RPMI7951 (cell line): ENCODE data around the gene ZSCAN5B. TPM values are rescaled to one million over a fixed set of nuclear protein-coding genes. Genes with fewer than 3 reads are reported as not detected.
"Not testable (repeated sequence)": the region's sequence is repeated elsewhere in the genome, so short reads cannot be mapped to it uniquely, and the experiment has no call there.

Experiments
- DNase-seq: peaks from one replicate; pipeline ENCODE4 v3.0.0-alpha.2; 2012; ENCODE audit warnings: low read depth
- total RNA-seq: library from RNA; depleted of rRNA; stranded (reverse); fragments of >200 nt; shearing (Covaris generic); gene quantifications from 2 replicates; pipeline ENCODE4 v1.2.3, GENCODE V29; 2014

The ZSCAN5B gene
- total RNA-seq, 1 experiment from 2014 or later: not detected

DNA sequence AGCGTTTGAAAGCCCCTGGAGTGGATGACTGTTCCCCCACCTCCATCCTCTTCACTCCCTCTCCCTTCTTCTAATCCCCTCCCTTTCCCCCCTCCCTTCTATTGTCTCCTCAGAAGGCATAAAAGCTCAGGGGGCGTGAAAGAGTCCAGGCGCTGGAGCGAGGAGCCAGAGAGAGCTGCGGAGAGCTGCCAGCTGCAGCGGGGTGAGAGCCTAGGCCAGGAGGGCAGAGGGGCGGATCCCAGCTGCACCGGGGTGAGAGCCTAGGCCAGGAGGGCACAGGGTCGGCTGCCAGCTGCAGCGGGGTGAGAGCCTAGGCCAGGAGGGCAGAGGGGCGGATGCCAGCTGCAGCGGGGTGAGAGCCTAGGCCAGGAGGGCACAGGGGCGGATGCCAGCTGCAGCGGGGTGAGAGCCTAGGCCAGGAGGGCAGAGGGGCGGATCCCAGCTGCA lies 21.7 kb downstream of the ZSCAN5B start, which contains the start of gene GALP:
GALP (plus strand) TSS at position 148 of the 447 bp plus-strand sequence. CDS start 1,101 bp downstream, outside the sequence.
- not testable (repeated sequence) for DNase-seq

DNA sequence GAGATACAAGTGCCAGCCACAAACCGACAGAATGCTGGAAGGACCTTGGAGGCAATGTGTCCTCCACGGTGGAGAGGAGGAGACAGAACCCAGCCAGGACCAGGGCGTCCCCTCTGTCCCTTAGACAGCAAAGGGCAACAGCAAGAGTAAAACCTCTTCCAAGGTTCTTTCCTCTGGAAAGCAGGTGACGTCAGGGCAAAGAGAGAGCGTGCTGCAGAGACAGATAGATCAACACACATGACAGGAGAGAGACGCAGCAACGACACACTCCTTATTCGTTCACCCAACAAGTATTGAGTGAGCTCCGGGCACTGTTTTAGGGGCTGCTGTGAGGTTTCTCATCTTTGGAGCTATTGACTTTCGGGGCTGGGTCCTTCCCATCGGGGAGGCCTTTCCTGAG lies 23.0 kb downstream of the ZSCAN5B start:
- no peak for DNase-seq

DNA sequence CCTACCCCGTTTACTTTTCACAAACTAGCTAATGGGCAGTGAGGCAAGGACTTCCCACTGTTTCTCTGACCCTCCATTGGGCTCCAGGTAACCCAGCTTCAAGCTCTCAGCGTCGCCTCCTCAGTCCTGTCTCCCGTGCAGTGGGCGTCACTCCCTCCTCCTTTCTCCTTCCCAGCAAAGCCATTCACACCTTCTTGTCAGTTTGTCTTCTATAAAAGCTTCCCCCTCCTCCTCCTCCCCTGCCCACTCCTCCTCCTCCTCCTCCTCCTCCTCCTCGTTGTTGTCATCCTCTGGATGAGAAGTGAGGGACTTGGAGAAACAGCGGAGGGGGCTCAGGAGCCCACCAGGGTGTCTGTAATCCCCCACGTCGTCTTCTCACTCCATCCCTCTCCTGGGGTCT lies 23.5 kb downstream of the ZSCAN5B start:
- no peak for DNase-seq

DNA sequence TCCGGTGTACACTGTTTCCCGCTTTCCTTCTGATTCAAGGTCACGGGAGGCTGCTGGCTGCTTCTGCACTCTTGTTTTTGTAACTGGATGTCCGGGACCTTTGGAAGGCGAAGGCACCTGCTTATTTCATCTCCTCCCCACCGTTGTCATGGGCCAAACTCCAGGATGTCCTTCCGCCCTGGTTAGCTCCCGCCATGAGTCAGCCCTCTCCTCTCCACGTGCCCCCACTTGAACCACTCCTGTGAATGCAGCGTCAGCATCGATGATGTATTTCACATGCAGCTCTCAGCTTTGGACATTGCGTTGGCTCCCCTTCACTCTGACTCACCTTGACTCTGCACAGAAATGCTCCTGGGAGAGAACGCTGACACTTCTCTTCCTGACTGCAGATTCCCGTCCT lies 27.3 kb downstream of the ZSCAN5B start:
- DNase-seq: peak; percentile 73

DNA sequence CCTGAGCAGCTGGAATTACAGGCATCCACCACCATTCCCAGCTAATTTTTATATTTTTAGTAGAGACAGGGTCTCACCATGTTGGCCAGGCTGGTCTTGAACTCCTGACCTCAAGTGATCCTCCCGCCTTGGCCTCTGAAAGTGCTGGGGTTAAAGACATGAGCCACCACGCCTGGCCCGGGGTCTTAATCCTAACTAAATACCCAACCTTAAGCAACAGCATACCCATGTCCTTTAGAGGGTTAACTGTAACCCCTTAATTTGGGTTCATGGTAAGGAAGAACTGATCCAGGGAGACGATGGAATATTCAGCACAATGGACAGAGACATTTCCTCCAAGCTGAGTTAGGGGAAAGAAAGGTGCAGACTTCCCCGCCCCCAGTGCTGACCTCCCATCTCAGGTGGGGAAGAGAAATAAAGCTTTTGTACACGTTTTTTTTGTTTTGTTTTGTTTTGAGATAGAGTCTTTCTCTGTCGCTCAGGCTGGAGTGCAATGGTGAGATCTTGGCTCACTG lies 30.5 kb downstream of the ZSCAN5B start:
- DNase-seq: peak; percentile 21

DNA sequence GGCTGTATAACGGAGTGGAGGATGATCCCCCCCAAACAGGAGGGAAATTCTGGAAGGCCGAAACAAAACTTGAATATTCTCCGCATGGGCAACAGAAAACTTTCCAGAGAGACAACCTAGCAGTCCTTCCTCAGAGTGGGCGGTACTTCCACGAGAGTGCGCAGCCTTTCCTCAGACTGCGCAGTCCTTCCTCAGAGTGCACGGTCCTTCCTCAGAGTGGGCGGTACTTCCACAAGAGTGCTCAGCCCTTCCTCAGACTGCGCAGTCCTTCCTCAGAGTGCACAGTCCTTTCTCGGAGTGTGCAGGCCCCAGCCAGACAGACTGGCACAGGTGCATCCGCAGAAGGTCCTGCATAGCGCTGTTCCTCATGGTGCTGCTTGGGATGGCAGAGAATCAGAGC lies 34.5 kb downstream of the ZSCAN5B start:
- no peak for DNase-seq

DNA sequence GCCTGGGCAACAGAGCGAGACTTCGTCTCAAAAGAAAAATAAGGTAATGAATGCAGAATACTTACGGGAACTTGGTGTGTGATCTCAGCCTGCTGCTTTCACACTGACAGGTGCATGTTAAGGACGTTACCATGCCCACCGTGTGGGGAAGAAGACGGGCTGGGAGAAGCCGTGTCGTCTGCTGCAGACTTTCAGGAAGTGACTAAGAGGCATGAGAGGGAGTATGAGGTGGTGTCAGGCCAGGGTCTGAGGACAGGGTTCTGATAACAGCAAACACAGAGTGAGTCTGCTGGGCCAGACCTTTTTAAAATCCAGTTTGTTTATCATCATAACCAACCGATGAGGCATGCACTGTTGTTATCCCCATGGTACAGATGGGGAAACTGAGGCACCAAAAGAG lies 35.3 kb downstream of the ZSCAN5B start:
- DNase-seq: peak; percentile 15

DNA sequence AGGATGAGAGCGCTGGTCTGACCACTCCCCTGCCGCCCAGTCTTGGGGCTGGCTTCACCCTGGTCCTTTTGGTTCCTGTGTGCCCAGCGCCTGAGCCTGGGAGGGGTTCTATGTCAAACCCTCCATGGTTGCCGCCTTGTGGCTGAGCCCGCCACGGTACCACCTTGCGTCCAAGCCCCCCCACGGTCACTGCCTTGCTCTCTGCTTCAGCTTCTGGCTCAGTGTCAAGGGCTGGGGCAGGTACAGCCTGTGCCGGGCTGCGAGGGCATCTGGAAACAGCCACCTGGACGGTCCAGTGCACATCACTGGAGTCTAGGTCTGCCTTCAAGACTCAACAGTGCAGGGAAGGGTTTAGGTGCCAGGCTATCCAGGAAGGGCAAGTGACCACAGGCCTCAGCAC lies 36.0 kb downstream of the ZSCAN5B start:
- no peak for DNase-seq

DNA sequence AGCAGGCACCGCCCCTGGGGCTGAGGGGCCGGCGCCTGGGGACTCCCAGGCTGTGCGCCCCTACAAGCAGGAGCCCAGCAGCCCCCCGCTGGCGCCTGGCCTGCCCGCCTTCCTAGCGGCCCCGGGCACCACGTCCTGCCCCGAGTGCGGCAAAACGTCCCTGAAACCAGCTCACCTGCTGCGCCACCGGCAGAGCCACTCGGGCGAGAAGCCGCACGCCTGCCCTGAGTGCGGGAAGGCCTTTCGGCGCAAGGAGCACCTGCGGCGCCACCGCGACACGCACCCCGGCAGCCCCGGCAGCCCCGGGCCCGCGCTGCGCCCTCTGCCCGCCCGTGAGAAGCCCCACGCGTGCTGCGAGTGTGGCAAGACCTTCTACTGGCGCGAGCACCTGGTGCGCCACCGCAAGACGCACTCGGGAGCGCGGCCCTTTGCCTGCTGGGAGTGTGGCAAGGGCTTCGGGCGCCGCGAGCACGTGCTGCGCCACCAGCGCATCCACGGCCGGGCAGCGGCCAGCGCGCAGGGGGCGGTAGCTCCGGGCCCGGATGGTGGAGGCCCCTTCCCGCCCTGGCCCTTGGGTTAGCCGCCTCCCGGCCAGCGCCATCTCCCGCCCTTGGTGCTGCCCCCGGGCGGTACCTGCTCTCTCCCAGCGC lies 37.8 kb downstream of the ZSCAN5B start:
- DNase-seq: no peak

DNA sequence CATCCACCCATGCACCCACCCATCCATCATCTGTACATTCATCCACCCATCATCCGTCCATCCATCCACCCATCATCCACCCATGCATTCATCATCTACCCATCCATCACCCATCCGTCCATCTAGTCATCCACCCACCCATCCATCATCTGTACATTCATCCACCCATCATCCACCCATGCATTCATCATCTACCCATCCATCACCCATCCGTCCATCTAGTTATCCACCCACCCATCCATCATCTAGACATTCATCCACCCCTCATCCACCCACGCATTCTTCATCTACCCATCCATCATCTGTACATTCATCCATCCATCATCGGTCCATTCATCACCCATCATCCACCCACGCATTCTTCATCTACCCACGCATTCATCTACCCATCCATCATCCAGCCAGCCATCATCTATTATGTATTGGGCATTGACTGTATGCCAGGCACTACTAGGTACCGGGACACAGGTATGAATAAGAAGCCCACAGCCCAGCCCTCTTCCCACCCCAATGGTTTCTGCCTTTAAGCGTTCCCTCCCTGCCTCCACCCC lies 38.5 kb downstream of the ZSCAN5B start:
- no peak for DNase-seq

DNA sequence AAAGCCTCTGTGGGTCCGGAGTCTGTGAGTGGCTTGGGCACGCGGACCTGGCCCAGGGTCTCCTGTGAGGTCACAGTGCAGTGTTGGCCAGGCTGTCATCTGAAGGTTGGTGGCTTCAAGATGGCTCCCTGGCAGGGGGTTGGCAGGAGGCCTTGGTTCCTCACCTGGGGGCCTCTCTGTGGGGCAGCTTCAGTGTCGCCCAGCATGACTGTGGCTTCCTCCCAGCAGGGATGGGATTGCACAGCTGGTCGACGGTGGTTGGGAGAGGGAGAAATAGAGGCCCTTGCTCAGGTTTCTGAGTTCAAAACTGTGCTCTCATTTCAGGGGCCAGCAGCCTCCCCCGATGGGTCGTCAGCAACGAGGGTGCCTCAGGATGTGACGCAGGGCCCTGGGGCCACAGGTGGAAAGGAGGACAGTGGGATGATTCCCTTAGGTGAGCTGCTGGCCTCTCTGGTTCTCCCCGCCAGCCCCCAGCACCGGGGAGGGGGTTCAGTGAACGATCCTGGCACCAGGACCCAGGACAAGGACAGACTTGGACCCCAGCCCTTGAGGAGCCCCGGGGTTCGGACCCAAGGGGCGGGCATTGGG lies 39.3 kb downstream of the ZSCAN5B start:
- DNase-seq: no peak

DNA sequence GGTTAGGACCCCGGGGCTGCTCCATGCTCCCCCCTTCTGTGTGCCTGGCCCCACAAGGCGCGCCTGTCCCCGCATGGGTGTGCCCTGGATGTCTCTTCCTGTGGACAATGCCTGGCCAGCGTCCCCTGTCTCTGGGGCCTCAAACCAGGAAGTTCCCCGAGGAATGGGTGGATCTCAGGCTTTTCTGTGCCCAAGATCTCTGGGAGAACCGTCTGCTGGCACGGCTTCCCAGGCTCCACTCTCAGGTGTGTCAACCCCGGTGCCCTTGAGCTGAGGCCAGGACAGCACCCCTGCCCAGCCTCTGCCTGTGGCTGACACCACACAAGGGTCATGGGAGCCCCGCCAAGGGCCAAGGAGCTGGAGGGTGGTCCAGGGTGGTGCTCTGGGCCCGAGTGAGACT lies 40.8 kb downstream of the ZSCAN5B start:
- DNase-seq: no peak

DNA sequence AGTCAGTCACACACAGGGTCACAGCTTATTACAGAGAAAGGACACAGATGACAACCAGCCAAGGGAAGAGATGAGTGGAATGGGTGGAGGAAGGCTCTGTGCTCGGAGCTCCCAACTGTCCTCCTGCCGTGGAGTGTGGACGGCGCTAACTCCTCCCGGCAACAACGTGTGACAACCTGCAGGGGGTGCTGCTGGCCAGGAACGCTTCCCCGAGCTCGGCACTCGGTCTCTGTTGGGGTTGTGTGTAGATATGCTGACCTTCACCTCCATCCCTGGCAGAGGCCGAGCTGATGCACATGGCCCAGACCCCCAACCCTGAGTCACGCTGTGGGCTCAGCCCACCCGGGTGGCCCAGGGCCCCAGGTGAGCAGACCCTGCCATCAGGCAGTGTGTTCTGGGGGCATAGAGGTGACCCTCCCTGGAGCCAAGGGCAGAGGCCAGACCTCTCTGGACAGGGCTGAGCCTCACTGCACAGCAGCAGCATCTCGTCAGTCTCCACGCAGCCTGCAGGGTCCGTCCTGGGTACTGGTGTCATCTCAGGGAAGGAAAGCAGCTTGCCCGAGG lies 42.4 kb downstream of the ZSCAN5B start:
- DNase-seq: no peak

DNA sequence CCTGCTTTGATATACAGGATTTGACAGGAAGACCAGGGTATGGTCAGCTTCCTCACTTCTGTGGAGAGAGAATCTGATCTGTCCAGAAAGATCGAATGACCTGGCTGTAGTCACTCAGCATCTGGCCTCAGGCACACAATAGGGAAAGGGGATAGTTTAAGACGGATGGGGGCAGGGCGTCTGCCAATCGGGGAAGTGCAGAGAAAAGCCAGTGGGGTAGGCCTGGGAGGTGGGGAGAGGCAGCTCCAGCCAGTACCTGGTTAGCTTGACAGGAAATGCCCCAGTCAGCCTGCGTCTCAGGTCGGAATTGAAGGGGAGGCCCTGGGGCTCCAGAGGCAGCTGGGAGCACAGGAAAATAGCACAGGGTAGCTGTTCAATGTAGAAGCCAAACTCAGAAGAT lies 44.1 kb downstream of the ZSCAN5B start:
- no peak for DNase-seq

DNA sequence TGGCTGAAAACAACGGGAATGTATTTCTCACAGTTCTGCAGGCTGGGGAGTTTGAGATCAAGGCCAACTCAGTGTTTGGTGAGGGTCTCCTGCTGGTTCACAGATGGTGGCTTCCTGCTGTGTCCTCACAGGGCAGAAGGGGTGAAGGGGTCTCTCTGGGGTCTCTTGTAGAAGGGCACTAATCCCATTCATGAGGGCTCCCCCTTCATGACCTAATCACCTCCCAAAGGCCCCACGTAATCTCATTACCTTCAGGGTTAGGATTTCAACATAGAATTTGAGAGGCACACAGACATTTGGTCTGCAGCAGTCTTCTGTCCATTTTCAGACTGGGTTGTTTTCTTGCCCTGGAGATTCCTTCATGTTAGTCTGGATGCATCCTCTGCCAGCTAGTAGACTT lies 44.9 kb downstream of the ZSCAN5B start:
- DNase-seq: no peak

DNA sequence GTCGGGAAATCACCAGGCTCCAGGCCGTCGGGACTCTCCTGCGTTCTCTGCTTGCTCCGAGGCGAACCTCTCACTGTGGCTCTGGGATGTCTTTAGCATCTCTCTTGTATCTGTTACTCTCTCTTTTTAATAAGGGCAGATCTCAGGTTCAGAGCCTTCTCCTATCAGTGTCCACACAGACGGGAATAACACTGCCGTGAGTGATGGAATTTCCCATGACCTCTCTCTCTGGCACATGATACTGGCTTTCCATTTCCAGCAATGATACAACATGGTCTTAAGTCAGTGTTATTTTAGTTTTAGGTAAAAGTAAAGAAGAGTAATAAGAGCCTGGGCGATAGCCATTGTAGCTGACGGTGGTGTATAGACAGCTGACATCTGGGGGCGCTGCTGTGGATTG lies 47.2 kb downstream of the ZSCAN5B start:
- DNase-seq: no peak

DNA sequence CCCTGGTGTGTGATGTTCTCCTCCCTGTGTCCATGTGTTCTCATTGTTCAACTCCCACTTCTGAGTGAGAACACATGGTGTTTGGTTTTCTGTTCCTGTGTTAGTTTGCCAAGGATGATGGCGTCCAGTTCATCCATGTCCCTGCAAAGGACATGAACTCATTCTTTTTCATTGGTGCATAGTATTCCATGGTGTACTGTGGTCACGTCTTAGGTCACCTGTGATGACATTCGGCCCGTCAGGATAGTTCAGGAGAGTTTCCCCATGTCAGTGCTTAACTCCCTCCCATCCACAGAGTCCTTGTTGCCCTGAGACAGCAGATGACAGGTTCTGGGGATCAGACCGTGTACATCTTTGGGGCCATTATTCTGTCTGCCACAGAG lies 47.9 kb downstream of the ZSCAN5B start:
- DNase-seq: no peak

DNA sequence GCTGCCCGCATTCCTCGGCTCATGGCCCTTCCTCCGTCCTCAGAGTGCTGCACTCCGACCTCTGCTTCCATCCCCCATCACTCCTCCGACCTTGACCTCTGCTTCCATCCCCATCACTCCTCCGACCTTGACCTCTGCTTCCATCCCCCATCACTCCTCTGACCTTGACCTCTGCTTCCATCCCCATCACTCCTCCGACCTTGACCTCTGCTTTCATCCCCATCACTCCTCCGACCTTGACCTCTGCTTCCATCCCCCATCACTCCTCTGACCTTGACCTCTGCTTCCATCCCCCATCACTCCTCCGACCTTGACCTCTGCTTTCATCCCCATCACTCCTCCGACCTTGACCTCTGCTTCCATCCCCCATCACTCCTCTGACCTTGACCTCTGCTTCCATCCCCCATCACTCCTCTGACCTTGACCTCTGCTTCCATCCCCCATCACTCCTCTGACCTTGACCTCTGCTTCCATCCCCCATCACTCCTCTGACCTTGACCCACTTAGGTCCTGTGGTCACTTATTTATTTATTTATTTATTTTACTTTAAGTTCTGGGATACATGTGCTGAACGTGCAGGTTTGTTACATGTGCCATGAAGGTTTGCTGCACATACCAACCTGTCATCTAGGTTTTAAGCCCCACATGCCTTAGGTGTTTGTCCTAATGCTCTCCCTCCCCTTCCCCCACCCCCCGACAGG lies 48.5 kb downstream of the ZSCAN5B start:
- not testable (repeated sequence) for DNase-seq

DNA sequence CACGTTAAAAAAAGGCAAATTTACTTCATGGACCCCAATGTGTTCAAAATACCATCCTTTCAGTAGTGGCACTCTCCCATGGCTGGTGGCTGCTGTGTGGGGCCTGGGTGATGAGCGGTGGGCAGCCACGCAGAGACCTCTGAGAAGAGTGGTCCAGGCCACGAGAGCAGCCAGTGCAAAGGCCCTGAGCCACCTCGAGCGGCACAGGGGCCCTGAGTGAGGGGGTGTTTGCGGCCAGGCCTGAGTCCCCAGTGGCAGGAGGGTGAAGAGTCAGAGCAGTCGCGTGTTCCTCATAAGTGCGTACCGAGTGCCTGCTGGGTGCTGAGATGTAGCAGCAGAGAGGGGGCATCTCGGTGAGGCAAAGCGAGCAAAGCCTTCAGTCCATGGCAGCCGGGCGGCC lies 49.5 kb downstream of the ZSCAN5B start:
- DNase-seq: no peak

DNA sequence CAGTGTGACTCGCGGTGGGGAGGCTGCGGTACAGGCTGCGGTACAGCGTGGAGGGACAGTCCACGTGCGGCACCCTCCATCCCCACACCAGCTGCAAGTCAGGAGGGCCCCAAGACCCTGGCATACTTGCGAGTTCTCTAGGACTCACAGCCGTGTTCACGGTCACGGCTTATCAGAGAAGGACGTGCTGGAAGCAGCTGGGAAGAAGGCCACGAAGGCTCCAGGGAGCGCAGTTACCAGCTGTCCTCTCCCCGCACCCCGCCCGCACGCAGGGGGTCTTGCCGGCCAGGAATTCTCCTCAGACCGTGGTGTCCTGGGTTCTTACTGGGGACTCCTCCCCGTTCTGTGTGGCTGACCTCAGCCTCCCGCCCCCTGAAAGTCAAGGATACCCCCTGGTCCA lies 50.3 kb downstream of the ZSCAN5B start:
- DNase-seq: no peak

DNA sequence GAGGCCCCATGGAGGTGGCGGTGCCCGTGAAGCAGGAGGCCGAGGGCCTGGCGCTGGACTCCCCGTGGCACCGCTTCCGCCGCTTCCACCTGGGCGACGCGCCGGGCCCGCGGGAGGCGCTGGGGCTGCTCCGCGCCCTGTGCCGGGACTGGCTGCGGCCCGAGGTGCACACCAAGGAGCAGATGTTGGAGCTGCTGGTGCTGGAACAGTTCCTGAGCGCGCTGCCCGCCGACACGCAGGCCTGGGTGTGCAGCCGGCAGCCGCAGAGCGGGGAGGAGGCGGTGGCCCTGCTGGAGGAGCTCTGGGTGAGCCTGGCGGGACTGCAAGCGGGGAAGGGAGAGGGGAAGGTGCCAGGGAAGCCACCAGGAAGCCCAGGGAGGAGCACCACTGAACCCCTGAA lies 50.7 kb downstream of the ZSCAN5B start:
- no peak for DNase-seq

DNA sequence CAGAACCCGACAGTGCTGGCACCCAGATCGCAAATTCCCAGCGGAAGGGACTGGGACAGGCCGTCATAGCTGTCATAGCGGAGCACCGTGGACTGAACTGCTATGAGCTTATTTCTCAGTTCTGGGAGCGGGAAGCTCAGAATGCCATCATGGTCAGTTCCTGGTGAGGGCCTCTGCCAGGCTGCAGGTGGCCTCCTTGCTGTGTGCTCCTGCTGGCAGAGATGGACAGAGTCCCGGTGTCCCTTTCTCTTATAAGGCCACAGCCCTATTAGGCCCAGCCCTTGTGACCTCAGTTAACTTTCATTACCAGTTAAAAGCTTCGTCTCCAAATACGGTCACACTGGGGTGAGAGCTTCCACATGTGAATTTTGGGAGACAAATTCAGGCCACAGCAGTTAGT lies 51.9 kb downstream of the ZSCAN5B start:
- no peak for DNase-seq
